Stimulated activated naive CD8-positive, alpha-beta T cell treated with anti-CD3 and anti-CD28 coated beads, Interleukin-15, Interleukin-2, amounts not matched to agents 100 U/mL and 50 U/mL, for 24 hours (primary cell): ENCODE measurements around the gene GLUL.
A peak's percentile ranks its signal among the peaks of the same experiment; 100 is the strongest.

Source experiments
- ATAC-seq: fragments of 150-1000 bp; cut with Tn5 transposase; one replicate; pipeline ENCODE4 v1.10.0; 2021
- DNase-seq: peaks from one replicate; pipeline ENCODE4 v3.0.0; 2021

Gene GLUL

GRCh38 chr1:182391362-182392049 is at the start of gene GLUL:
TSS of gene GLUL (minus strand) at chr1:182391790. CDS start at chr1:182388737, 3,053 bp downstream.
- DNase-seq: peak; percentile 72
- ATAC-seq: peak; percentile 77

- DNase-seq (no peak), ATAC-seq (no peak)
Measured at GRCh38 chr1:182438326-182438725, 46.7 kb upstream of the GLUL start.

- DNase-seq (no peak), ATAC-seq (no peak)
Measured at GRCh38 chr1:182433580-182433979, 42.0 kb upstream of the GLUL start.

- DNase-seq (no peak), ATAC-seq (no peak)
Measured at GRCh38 chr1:182431278-182431677, 39.7 kb upstream of the GLUL start.

GRCh38 chr1:182430263-182431068 is 38.9 kb upstream of the GLUL start:
- ATAC-seq (peak; percentile 86), DNase-seq (peak; percentile 50)

GRCh38 chr1:182428043-182428442 is 36.5 kb upstream of the GLUL start:
- ATAC-seq: no peak
- no peak for DNase-seq

- ATAC-seq: no peak
- no peak for DNase-seq
Measured at GRCh38 chr1:182426442-182427430, 35.1 kb upstream of the GLUL start.

GRCh38 chr1:182415789-182416188 is 24.2 kb upstream of the GLUL start:
- DNase-seq (no peak), ATAC-seq (peak; percentile 68)

- DNase-seq (no peak), ATAC-seq (no peak)
Measured at GRCh38 chr1:182413969-182414368, 22.4 kb upstream of the GLUL start.

GRCh38 chr1:182413486-182413885 is 21.9 kb upstream of the GLUL start:
- ATAC-seq: no peak
- DNase-seq: no peak

GRCh38 chr1:182410620-182411273 is 19.2 kb upstream of the GLUL start:
- ATAC-seq (no peak), DNase-seq (no peak)

GRCh38 chr1:182410138-182410537 is 18.5 kb upstream of the GLUL start:
- DNase-seq: no peak
- no peak for ATAC-seq

GRCh38 chr1:182408435-182409075 is 17.0 kb upstream of the GLUL start:
- no peak for DNase-seq
- ATAC-seq: no peak

- ATAC-seq: no peak
- DNase-seq: no peak
Measured at GRCh38 chr1:182407724-182408123, 16.1 kb upstream of the GLUL start.

GRCh38 chr1:182406012-182406411 is 14.4 kb upstream of the GLUL start:
- ATAC-seq (no peak), DNase-seq (no peak)

GRCh38 chr1:182405578-182405977 is 14.0 kb upstream of the GLUL start:
- DNase-seq (no peak), ATAC-seq (no peak)

- ATAC-seq (no peak), DNase-seq (no peak)
Measured at GRCh38 chr1:182404781-182405180, 13.2 kb upstream of the GLUL start.

GRCh38 chr1:182400567-182400966 is 9.0 kb upstream of the GLUL start, which contains the start of gene TEDDM1:
TSS of gene TEDDM1 (minus strand) at chr1:182400667. CDS start at chr1:182400485, 182 bp downstream.
- ATAC-seq: no peak
- no peak for DNase-seq

GRCh38 chr1:182397653-182398393 is 6.2 kb upstream of the GLUL start:
- no peak for ATAC-seq
- DNase-seq: no peak

GRCh38 chr1:182395906-182396305 is 4.3 kb upstream of the GLUL start:
- ATAC-seq (no peak), DNase-seq (no peak)
